ENCODE measurements around the gene NDUFV1. TPM values are rescaled to one million over a fixed set of nuclear protein-coding genes. Genes with fewer than 3 reads are reported as not detected.

NDUFV1 gene
- total and polyA plus RNA-seq, 9 of the 15 experiments (the other 6 are each of a cell fraction or from before 2014, with no cell fraction given) = 10.8 to 423 (median 209) TPM

- TF ChIP-seq, protein P1, sequence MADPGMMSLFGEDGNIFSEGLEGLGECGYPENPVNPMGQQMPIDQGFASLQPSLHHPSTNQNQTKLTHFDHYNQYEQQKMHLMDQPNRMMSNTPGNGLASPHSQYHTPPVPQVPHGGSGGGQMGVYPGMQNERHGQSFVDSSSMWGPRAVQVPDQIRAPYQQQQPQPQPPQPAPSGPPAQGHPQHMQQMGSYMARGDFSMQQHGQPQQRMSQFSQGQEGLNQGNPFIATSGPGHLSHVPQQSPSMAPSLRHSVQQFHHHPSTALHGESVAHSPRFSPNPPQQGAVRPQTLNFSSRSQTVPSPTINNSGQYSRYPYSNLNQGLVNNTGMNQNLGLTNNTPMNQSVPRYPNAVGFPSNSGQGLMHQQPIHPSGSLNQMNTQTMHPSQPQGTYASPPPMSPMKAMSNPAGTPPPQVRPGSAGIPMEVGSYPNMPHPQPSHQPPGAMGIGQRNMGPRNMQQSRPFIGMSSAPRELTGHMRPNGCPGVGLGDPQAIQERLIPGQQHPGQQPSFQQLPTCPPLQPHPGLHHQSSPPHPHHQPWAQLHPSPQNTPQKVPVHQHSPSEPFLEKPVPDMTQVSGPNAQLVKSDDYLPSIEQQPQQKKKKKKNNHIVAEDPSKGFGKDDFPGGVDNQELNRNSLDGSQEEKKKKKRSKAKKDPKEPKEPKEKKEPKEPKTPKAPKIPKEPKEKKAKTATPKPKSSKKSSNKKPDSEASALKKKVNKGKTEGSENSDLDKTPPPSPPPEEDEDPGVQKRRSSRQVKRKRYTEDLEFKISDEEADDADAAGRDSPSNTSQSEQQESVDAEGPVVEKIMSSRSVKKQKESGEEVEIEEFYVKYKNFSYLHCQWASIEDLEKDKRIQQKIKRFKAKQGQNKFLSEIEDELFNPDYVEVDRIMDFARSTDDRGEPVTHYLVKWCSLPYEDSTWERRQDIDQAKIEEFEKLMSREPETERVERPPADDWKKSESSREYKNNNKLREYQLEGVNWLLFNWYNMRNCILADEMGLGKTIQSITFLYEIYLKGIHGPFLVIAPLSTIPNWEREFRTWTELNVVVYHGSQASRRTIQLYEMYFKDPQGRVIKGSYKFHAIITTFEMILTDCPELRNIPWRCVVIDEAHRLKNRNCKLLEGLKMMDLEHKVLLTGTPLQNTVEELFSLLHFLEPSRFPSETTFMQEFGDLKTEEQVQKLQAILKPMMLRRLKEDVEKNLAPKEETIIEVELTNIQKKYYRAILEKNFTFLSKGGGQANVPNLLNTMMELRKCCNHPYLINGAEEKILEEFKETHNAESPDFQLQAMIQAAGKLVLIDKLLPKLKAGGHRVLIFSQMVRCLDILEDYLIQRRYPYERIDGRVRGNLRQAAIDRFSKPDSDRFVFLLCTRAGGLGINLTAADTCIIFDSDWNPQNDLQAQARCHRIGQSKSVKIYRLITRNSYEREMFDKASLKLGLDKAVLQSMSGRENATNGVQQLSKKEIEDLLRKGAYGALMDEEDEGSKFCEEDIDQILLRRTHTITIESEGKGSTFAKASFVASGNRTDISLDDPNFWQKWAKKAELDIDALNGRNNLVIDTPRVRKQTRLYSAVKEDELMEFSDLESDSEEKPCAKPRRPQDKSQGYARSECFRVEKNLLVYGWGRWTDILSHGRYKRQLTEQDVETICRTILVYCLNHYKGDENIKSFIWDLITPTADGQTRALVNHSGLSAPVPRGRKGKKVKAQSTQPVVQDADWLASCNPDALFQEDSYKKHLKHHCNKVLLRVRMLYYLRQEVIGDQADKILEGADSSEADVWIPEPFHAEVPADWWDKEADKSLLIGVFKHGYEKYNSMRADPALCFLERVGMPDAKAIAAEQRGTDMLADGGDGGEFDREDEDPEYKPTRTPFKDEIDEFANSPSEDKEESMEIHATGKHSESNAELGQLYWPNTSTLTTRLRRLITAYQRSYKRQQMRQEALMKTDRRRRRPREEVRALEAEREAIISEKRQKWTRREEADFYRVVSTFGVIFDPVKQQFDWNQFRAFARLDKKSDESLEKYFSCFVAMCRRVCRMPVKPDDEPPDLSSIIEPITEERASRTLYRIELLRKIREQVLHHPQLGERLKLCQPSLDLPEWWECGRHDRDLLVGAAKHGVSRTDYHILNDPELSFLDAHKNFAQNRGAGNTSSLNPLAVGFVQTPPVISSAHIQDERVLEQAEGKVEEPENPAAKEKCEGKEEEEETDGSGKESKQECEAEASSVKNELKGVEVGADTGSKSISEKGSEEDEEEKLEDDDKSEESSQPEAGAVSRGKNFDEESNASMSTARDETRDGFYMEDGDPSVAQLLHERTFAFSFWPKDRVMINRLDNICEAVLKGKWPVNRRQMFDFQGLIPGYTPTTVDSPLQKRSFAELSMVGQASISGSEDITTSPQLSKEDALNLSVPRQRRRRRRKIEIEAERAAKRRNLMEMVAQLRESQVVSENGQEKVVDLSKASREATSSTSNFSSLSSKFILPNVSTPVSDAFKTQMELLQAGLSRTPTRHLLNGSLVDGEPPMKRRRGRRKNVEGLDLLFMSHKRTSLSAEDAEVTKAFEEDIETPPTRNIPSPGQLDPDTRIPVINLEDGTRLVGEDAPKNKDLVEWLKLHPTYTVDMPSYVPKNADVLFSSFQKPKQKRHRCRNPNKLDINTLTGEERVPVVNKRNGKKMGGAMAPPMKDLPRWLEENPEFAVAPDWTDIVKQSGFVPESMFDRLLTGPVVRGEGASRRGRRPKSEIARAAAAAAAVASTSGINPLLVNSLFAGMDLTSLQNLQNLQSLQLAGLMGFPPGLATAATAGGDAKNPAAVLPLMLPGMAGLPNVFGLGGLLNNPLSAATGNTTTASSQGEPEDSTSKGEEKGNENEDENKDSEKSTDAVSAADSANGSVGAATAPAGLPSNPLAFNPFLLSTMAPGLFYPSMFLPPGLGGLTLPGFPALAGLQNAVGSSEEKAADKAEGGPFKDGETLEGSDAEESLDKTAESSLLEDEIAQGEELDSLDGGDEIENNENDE (IDR thresholded peaks at IDR 0.05; ENCODE audit: low read depth, low read length) = no peak
- TF ChIP-seq OTX1 (CRISPR knock-in tag; IDR thresholded peaks at IDR 0.05) (no peak), ZFX (CRISPR knock-in tag; IDR thresholded peaks at IDR 0.05) (peak; percentile 65), MAFG (tag; conservative IDR thresholded peaks at IDR 0.05) (no peak), KLF1 (tag; IDR thresholded peaks at IDR 0.05) (no peak), ZBTB17 (CRISPR knock-in tag; IDR thresholded peaks at IDR 0.05) (no peak; the same call in 1 of the 2 replicates), ZBTB8A (IDR thresholded peaks at IDR 0.05; ENCODE audit: partially characterized antibody) (no peak)
- TF ChIP-seq, protein P2, sequence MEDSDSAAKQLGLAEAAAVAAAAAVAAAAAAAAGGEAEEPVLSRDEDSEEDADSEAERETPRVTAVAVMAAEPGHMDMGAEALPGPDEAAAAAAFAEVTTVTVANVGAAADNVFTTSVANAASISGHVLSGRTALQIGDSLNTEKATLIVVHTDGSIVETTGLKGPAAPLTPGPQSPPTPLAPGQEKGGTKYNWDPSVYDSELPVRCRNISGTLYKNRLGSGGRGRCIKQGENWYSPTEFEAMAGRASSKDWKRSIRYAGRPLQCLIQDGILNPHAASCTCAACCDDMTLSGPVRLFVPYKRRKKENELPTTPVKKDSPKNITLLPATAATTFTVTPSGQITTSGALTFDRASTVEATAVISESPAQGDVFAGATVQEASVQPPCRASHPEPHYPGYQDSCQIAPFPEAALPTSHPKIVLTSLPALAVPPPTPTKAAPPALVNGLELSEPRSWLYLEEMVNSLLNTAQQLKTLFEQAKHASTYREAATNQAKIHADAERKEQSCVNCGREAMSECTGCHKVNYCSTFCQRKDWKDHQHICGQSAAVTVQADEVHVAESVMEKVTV (CRISPR knock-in tag; IDR thresholded peaks at IDR 0.05) = no peak
- TF ChIP-seq, protein P3, sequence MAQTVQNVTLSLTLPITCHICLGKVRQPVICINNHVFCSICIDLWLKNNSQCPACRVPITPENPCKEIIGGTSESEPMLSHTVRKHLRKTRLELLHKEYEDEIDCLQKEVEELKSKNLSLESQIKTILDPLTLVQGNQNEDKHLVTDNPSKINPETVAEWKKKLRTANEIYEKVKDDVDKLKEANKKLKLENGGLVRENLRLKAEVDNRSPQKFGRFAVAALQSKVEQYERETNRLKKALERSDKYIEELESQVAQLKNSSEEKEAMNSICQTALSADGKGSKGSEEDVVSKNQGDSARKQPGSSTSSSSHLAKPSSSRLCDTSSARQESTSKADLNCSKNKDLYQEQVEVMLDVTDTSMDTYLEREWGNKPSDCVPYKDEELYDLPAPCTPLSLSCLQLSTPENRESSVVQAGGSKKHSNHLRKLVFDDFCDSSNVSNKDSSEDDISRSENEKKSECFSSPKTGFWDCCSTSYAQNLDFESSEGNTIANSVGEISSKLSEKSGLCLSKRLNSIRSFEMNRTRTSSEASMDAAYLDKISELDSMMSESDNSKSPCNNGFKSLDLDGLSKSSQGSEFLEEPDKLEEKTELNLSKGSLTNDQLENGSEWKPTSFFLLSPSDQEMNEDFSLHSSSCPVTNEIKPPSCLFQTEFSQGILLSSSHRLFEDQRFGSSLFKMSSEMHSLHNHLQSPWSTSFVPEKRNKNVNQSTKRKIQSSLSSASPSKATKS (CRISPR knock-in tag; IDR thresholded peaks at IDR 0.05) = no peak
- TF ChIP-seq, protein P4, sequence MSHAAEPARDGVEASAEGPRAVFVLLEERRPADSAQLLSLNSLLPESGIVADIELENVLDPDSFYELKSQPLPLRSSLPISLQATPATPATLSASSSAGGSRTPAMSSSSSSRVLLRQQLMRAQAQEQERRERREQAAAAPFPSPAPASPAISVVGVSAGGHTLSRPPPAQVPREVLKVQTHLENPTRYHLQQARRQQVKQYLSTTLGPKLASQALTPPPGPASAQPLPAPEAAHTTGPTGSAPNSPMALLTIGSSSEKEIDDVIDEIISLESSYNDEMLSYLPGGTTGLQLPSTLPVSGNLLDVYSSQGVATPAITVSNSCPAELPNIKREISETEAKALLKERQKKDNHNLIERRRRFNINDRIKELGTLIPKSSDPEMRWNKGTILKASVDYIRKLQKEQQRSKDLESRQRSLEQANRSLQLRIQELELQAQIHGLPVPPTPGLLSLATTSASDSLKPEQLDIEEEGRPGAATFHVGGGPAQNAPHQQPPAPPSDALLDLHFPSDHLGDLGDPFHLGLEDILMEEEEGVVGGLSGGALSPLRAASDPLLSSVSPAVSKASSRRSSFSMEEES (CRISPR knock-in tag; IDR thresholded peaks at IDR 0.05) = no peak
Observed at GRCh38 chr11:67606492-67607295, at the start of gene NDUFV1 (continued).
